Temporal lobe (tissue), 2 donors: ENCODE measurements around the gene P4HTM. TPM values are rescaled to one million over a fixed set of nuclear protein-coding genes. Genes with fewer than 3 reads are reported as not detected.
A peak's percentile ranks its signal among the peaks of the same experiment; 100 is the strongest.

Experiments
- small RNA-seq: library from RNA; depleted of rRNA; stranded (forward); fragments of <200 nt; gene quantifications from one replicate; pipeline ENCODE3, GENCODE V24; 2014; ENCODE audit warnings: low replicate concordance
- total RNA-seq: library from RNA; depleted of rRNA; stranded (reverse); fragments of >200 nt; gene quantifications from one replicate; pipeline ENCODE4 v1.2.3, GENCODE V29; 2014

Gene P4HTM
- total RNA-seq, 1 donor from 2014 or later = 47.5 TPM

Small RNA genes within 50 kb of the gene (small RNA-seq; reads per million reads assigned to genes)
- gene MIR191 (4,118 reads per million, percentile 100 among the genes with 10 or more reads in this experiment), gene MIR425 (110 reads per million, percentile 97 among the genes with 10 or more reads in this experiment)

Other genes starting within 250 kb of the P4HTM start
- 23.1 TPM for gene PRKAR2A, start 142.4 kb upstream of the P4HTM start, total RNA-seq
- gene SLC25A20, start 91.4 kb upstream of the P4HTM start, total RNA-seq = 8.6 TPM
- 63.7 TPM for gene ARIH2, start 71.4 kb upstream of the P4HTM start, total RNA-seq
- 87.8 TPM for gene WDR6, start 17.1 kb downstream of the P4HTM start, total RNA-seq
- gene DALRD3, start 28.3 kb downstream of the P4HTM start, total RNA-seq = 38.1 TPM
- gene NDUFAF3, start 31.9 kb downstream of the P4HTM start, total RNA-seq = 24.1 TPM
- 98.1 TPM for gene IMPDH2, start 39.2 kb downstream of the P4HTM start, total RNA-seq
- 140 TPM for gene QRICH1, start 103.8 kb downstream of the P4HTM start, total RNA-seq
- 107 TPM for gene QARS1, start 114.5 kb downstream of the P4HTM start, total RNA-seq
- 42.8 TPM for gene USP19, start 130.6 kb downstream of the P4HTM start, total RNA-seq
- 56.3 TPM for gene LAMB2, start 142.8 kb downstream of the P4HTM start, total RNA-seq
- gene CCDC71, start 176.1 kb downstream of the P4HTM start, total RNA-seq = 13.0 TPM
- 15.5 TPM for gene KLHDC8B, start 181.4 kb downstream of the P4HTM start, total RNA-seq